HepG2 (cell line): ENCODE results near the gene TUBAL3. TPM values are rescaled to one million over a fixed set of nuclear protein-coding genes. Genes with fewer than 3 reads are reported as not detected.

ENCODE experiments used
- KAT7 ChIP-seq: IDR thresholded peaks from 2 replicates; pipeline ENCODE4 v1.6.1; 2018; ENCODE audit warnings: borderline replicate concordance, missing compliant biosample characterization
- SMC3 ChIP-seq: IDR thresholded peaks from 2 replicates; pipeline ENCODE4 v1.6.1; 2011; ENCODE audit warnings: low read length, improper control_type of control experiment
- THAP11 ChIP-seq: IDR thresholded peaks from 2 replicates; pipeline ENCODE4 v1.6.1; 2016; ENCODE audit warnings: missing biosample characterization, missing genetic modification reagents
- polyA plus RNA-seq, 8 experiments: library from polyadenylated mRNA; depleted of rRNA in 3 of 8; stranded (reverse) in 7 of 8; unstranded in 1 of 8; fragments of >200 nt; fragmentation: Illumina TruSeq in 4 of 8; extraction: Trizol in 4 of 8; gene quantifications; 2 replicates each; pipeline versions ENCODE4 v1.2.1 to v1.2.3, GENCODE V29; 2011 to 2016; ENCODE audit warnings: low read depth in 4 of 8, missing spikeins in 1 of 8, mixed read lengths in 1 of 8; ENCODE audit not compliant: insufficient read depth in 1 of 8
- total RNA-seq, 5 experiments: library from RNA; depleted of rRNA; stranded (reverse); fragments of >200 nt; fragmentation: Illumina TruSeq; extraction: Trizol; gene quantifications; 2 replicates each; pipeline ENCODE4 v1.2.3, GENCODE V29; 2016; ENCODE audit warnings: low read depth in 1 of 5
- TF ChIP-seq, protein P1 (sequence below): sonication (generic); formaldehyde crosslinking; IDR thresholded peaks from 2 replicates; pipeline ENCODE4 v1.5.0; 2020; ENCODE audit warnings: mild to moderate bottlenecking, missing genetic modification reagents, moderate library complexity

TUBAL3 gene
- total and polyA plus RNA-seq, 2 of the 13 experiments (the other 11 are each of a cell fraction or from before 2014, with no cell fraction given): 0.07 to 0.26 TPM

DNA sequence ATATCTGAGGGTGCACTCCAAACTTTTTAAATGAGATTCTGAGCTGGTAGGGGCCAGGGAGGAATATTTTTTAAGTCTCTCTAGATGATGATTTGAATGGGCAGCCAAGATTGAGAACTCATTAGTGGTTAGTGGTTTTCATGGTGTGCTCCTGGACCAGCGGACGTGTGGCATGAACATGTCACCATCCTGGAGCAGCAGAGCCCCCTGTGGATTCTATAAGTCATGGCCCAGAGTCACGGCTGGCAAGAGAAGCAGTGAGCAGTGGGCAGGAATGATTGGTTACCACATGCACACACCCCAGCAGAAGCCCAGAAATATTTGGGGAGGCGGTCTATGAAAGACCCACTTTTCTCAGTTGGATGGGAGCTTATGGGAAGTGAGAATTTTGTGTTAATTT is 61.1 kb downstream of the TUBAL3 start (continued):
- no peak for TF ChIP-seq KAT7 (CRISPR knock-in tag)
- no peak for TF ChIP-seq THAP11
- TF ChIP-seq, protein P1, sequence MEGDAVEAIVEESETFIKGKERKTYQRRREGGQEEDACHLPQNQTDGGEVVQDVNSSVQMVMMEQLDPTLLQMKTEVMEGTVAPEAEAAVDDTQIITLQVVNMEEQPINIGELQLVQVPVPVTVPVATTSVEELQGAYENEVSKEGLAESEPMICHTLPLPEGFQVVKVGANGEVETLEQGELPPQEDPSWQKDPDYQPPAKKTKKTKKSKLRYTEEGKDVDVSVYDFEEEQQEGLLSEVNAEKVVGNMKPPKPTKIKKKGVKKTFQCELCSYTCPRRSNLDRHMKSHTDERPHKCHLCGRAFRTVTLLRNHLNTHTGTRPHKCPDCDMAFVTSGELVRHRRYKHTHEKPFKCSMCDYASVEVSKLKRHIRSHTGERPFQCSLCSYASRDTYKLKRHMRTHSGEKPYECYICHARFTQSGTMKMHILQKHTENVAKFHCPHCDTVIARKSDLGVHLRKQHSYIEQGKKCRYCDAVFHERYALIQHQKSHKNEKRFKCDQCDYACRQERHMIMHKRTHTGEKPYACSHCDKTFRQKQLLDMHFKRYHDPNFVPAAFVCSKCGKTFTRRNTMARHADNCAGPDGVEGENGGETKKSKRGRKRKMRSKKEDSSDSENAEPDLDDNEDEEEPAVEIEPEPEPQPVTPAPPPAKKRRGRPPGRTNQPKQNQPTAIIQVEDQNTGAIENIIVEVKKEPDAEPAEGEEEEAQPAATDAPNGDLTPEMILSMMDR (CRISPR knock-in tag): peak; percentile 58
- TF ChIP-seq SMC3: peak; percentile 48; the same call in 1 of the 2 replicates

Other genes with a start within 250 kb of the TUBAL3 start
- not detected in 2 replicates for gene AKR1C8, start 219.7 kb downstream of the TUBAL3 start, total RNA-seq (2016; rRNA removed; fragmentation: Illumina TruSeq; extraction: Trizol)
- 0.03 and 0.12 TPM in 2 replicates for gene AKR1C8, start 219.7 kb downstream of the TUBAL3 start, polyA plus RNA-seq (2011; rRNA removed)
- gene AKR1C4, start 208.0 kb downstream of the TUBAL3 start, total RNA-seq (2016; rRNA removed; fragmentation: Illumina TruSeq; extraction: Trizol): 0.18 and 0.28 TPM in 2 replicates
- 1.3 and 1.6 TPM in 2 replicates for gene AKR1C4, start 208.0 kb downstream of the TUBAL3 start, polyA plus RNA-seq (2011; rRNA removed)
- gene UCN3, start 39.9 kb downstream of the TUBAL3 start, total RNA-seq (2016; rRNA removed; fragmentation: Illumina TruSeq; extraction: Trizol): not detected in 2 replicates
- gene UCN3, start 39.9 kb downstream of the TUBAL3 start, polyA plus RNA-seq (2011; rRNA removed): not detected in 2 replicates
- 65.8 and 115 TPM in 2 replicates for gene NET1, start 7.7 kb upstream of the TUBAL3 start, total RNA-seq (2016; rRNA removed; fragmentation: Illumina TruSeq; extraction: Trizol)
- 37.8 and 48.1 TPM in 2 replicates for gene NET1, start 7.7 kb upstream of the TUBAL3 start, polyA plus RNA-seq (2011; rRNA removed)
- not detected in 2 replicates for gene CALML5, start 94.7 kb upstream of the TUBAL3 start, total RNA-seq (2016; rRNA removed; fragmentation: Illumina TruSeq; extraction: Trizol)
- not detected in 2 replicates for gene CALML5, start 94.7 kb upstream of the TUBAL3 start, polyA plus RNA-seq (2011; rRNA removed)
- gene CALML3, start 120.1 kb upstream of the TUBAL3 start, total RNA-seq (2016; rRNA removed; fragmentation: Illumina TruSeq; extraction: Trizol): not detected in 2 replicates
- not detected in 2 replicates for gene CALML3, start 120.1 kb upstream of the TUBAL3 start, polyA plus RNA-seq (2011; rRNA removed)